Uterus (tissue), 2 donors: Measurements from ENCODE around the gene EEFSEC.

Experiments
- CTCF ChIP-seq, 4 experiments: fragments of 200-600 bp in 2 of 4; fragments of 450-650 bp in 2 of 4; sonication (generic) in 2 of 4; IDR thresholded peaks; one replicate each; pipeline ENCODE4 v1.5.1; 2016 to 2019; ENCODE audit warnings: antibody characterized with exemption in 4 of 4, mild to moderate bottlenecking in 2 of 4, moderate library complexity in 1 of 4
- POLR2A ChIP-seq, 2 donors: fragments of 450-650 bp; IDR thresholded peaks; one replicate each; pipeline ENCODE4 v1.6.1; 2016; ENCODE audit warnings: antibody characterized with exemption in 2 of 2, mild to moderate bottlenecking in 1 of 2, moderate library complexity in 1 of 2

GRCh38 chr3:128293930-128294329, 140.6 kb downstream of the EEFSEC start:
- TF ChIP-seq CTCF (IDR thresholded peaks at IDR 0.05) (no peak), POLR2A (IDR thresholded peaks at IDR 0.05) (no peak)
